Measurements from ENCODE around the gene MACROD2. TPM values are rescaled to one million over a fixed set of nuclear protein-coding genes. Genes with fewer than 3 reads are reported as not detected.

The MACROD2 gene
- polyA plus RNA-seq, 1 experiment: 0.47 TPM

DNA sequence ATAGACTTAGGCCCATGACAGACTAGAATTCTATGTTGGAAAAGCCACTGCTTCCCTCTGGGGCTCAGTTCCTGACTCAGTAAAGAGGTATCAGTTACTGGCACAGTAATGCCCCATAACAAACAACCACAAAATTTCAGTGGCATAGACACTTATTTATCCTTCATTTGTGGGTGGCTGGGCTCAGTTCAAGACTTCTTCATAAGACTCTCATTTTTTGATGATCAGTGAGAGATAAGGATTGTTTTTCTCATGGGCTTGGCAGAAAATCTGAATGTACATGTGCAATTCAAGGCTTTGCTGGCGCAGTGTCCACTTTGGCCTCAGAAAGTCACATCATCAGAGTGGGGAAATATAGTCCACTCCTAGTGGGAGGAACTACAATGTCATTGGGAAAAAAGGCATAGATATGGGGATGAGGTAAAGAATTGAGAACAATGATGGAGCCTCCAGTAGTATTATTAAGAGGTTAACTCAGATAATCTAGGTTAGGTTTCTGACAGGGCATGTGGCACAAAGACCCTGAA lies 726.7 kb downstream of the MACROD2 start:
- no peak for DNase-seq (ENCODE audit: low read depth)
- Histone ChIP-seq H3K36me3 (ENCODE audit: control insufficient read depth, insufficient read depth, low read length) (no peaks in the 10 kb centered on the region), H3K27me3 (ENCODE audit: control insufficient read depth, insufficient read depth, low read length) (no peaks in the 10 kb centered on the region), H3K4me3 (ENCODE audit: low read depth, low read length) (no peak overlapping the region)
- ChIA-PET POLR2A (no interaction called here), CTCF (no interaction called here)
- TF ChIP-seq CTCF (IDR thresholded peaks at IDR 0.05; ENCODE audit: insufficient read depth, low read depth, low read length): no peak

DNA sequence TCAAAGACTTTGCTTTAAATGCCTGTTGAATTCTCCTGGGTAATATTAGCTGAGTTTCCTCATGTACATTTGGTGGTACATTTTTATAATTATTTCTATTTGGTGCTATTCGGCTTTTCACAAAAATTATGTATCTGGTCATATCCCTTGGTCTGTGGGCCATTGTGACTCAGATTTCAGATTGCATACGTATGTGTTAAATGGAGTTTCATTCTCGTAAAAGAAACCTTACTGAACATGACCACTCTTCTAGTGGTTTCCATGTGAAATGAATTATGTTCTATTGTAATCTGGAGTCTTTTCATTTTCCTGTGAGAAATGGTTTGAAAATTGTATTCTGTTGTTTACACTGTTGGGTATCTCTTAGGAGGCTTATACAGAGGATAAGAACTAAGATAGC lies 728.3 kb downstream of the MACROD2 start:
- no peak for TF ChIP-seq CTCF (IDR thresholded peaks at IDR 0.05; ENCODE audit: insufficient read depth, low read depth, low read length)
- no peak for DNase-seq (ENCODE audit: low read depth)
- Histone ChIP-seq H3K4me3 (ENCODE audit: low read depth, low read length) (no peak overlapping the region), H3K27me3 (ENCODE audit: control insufficient read depth, insufficient read depth, low read length) (no peaks in the 10 kb centered on the region), H3K36me3 (ENCODE audit: control insufficient read depth, insufficient read depth, low read length) (no peaks in the 10 kb centered on the region)
- ChIA-PET CTCF (interaction anchor here (0.6 kb wide), 1 partner anchor 567 kb away, joined by 4 read pairs; no protein-coding TSS in a partner anchor), POLR2A (no interaction called here)

GRCh38 chr20:14724036-14724435 lies 728.7 kb downstream of the MACROD2 start:
- ChIA-PET POLR2A (no interaction called here), CTCF (interaction anchor here (0.6 kb wide), 1 partner anchor 568 kb away, joined by 4 read pairs; no protein-coding TSS in a partner anchor)
- H3K27me3 ChIP-seq (ENCODE audit: control insufficient read depth, insufficient read depth, low read length): no peaks in the 10 kb centered on the region
- DNase-seq (ENCODE audit: low read depth): no peak
- no peaks in the 10 kb centered on the region for H3K36me3 ChIP-seq (ENCODE audit: control insufficient read depth, insufficient read depth, low read length)
- no peak overlapping the region for H3K4me3 ChIP-seq (ENCODE audit: low read depth, low read length)
- no peak for TF ChIP-seq CTCF (IDR thresholded peaks at IDR 0.05; ENCODE audit: insufficient read depth, low read depth, low read length)

DNA sequence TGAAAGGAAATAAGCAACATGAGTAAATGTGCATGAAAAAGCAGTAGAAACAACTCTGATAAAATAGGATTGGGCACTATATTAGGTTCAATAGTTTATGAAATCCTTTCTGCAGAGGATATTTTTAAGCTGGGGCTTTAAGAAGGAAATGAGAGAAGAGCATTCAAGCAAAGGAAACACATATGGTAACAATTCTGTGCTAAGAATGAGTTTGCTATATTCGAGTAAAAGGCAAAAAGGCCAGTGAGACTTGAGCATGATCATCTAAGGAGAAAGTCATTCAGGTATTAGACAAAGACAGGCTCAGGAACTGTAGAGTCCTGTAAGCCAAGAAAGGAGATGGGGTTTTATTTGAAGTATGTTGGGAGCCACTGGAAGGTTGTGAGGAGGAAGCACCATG lies 729.2 kb downstream of the MACROD2 start:
- DNase-seq (ENCODE audit: low read depth): no peak

GRCh38 chr20:14726591-14726990 lies 731.3 kb downstream of the MACROD2 start:
- no peak for DNase-seq (ENCODE audit: low read depth)
- H3K4me3 ChIP-seq (ENCODE audit: low read depth, low read length): no peak overlapping the region
- H3K36me3 ChIP-seq (ENCODE audit: control insufficient read depth, insufficient read depth, low read length): no peaks in the 10 kb centered on the region
- CTCF ChIA-PET: no interaction called here
- H3K27me3 ChIP-seq (ENCODE audit: control insufficient read depth, insufficient read depth, low read length): no peaks in the 10 kb centered on the region
- POLR2A ChIA-PET: no interaction called here
- no peak for TF ChIP-seq CTCF (IDR thresholded peaks at IDR 0.05; ENCODE audit: insufficient read depth, low read depth, low read length)

More for the DNA sequence above, 729.2 kb downstream of the MACROD2 start:
- Histone ChIP-seq H3K27me3 (ENCODE audit: control insufficient read depth, insufficient read depth, low read length) (no peaks in the 10 kb centered on the region), H3K4me3 (ENCODE audit: low read depth, low read length) (no peak overlapping the region), H3K36me3 (ENCODE audit: control insufficient read depth, insufficient read depth, low read length) (no peaks in the 10 kb centered on the region)
- no peak for TF ChIP-seq CTCF (IDR thresholded peaks at IDR 0.05; ENCODE audit: insufficient read depth, low read depth, low read length)
- CTCF ChIA-PET: no interaction called here
- POLR2A ChIA-PET: no interaction called here

All from BJ (cell line).